ENCODE data around the gene CLIP1.
A peak's percentile ranks its signal among the peaks of the same experiment; 100 is the strongest.

DNA sequence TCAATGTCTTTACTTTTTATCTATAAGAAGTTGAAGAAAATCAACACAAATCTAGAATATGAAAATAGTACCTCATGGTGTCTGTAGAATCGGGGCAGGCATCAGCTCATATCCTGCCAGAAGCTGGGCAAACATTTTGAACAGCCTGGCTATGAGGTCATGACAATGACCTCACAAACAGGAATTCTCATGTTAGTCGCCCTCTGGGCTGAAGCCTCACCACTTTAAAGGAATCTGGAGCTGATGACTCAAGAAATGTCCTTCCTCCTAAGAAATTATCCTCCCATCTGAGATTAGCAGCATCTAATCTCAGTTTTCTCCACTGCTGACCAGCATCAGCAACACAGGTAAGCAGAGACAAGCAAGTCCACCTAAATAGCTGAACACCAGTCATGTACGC lies 27.1 kb downstream of the CLIP1 start:
- TF ChIP-seq EP300 (IDR thresholded peaks at IDR 0.05): no peak
- TF ChIP-seq POLR2AphosphoS5 (IDR thresholded peaks at IDR 0.05): peak in 1 of 3 donors; percentile 10
- TF ChIP-seq, protein P1, sequence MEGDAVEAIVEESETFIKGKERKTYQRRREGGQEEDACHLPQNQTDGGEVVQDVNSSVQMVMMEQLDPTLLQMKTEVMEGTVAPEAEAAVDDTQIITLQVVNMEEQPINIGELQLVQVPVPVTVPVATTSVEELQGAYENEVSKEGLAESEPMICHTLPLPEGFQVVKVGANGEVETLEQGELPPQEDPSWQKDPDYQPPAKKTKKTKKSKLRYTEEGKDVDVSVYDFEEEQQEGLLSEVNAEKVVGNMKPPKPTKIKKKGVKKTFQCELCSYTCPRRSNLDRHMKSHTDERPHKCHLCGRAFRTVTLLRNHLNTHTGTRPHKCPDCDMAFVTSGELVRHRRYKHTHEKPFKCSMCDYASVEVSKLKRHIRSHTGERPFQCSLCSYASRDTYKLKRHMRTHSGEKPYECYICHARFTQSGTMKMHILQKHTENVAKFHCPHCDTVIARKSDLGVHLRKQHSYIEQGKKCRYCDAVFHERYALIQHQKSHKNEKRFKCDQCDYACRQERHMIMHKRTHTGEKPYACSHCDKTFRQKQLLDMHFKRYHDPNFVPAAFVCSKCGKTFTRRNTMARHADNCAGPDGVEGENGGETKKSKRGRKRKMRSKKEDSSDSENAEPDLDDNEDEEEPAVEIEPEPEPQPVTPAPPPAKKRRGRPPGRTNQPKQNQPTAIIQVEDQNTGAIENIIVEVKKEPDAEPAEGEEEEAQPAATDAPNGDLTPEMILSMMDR (IDR thresholded peaks at IDR 0.05): no peak
